ENCODE measurements around the gene AOC3. TPM values are rescaled to one million over a fixed set of nuclear protein-coding genes. Genes with fewer than 3 reads are reported as not detected.

The AOC3 gene
- polyA plus RNA-seq, 1 donor from 2014 or later, result 0.35 TPM

DNA sequence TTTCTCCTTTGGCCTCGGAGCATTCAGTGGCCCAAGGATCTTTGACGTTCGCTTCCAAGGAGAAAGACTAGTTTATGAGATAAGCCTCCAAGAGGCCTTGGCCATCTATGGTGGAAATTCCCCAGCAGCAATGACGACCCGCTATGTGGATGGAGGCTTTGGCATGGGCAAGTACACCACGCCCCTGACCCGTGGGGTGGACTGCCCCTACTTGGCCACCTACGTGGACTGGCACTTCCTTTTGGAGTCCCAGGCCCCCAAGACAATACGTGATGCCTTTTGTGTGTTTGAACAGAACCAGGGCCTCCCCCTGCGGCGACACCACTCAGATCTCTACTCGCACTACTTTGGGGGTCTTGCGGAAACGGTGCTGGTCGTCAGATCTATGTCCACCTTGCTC, 1.4 kb downstream of the AOC3 start:
- Histone ChIP-seq H3K4me3 (ENCODE audit: low read length) (no peak overlapping the region), H3K27me3 (ENCODE audit: insufficient read depth, low read depth, low read length) (no peaks in the 10 kb centered on the region), H4K20me1 (ENCODE audit: insufficient read depth) (no peaks in the 10 kb centered on the region), H3F3A (ENCODE audit: insufficient read depth, low read length, poor library complexity, severe bottlenecking) (no peaks in the 10 kb centered on the region), H3K27ac (ENCODE audit: low read length) (no peak overlapping the region), H3K4me2 (ENCODE audit: low read length) (no peak overlapping the region), H3K9me2 (ENCODE audit: insufficient read depth, low read length) (no peaks in the 10 kb centered on the region), H3K79me2 (replicated peaks; ENCODE audit: insufficient read depth, low read length) (no peaks in the 10 kb centered on the region), H3K9ac (ENCODE audit: low read length) (no peak overlapping the region), H3K36me3 (ENCODE audit: insufficient read depth, low read length) (no peaks in the 10 kb centered on the region), H2AFZ (ENCODE audit: low read depth, low read length) (no peak overlapping the region), H3K9me3 (ENCODE audit: low read length) (no peaks in the 10 kb centered on the region)
- no peak for TF ChIP-seq EP300 (conservative IDR thresholded peaks at IDR 0.05; ENCODE audit: poor library complexity, severe bottlenecking)
- no peak for TF ChIP-seq RAD21 (conservative IDR thresholded peaks at IDR 0.05)
- TF ChIP-seq POLR2AphosphoS5 (IDR thresholded peaks at IDR 0.05), result no peak
- no peak for TF ChIP-seq TAF1 (IDR thresholded peaks at IDR 0.05; ENCODE audit: low read depth)
- TF ChIP-seq, protein P1, sequence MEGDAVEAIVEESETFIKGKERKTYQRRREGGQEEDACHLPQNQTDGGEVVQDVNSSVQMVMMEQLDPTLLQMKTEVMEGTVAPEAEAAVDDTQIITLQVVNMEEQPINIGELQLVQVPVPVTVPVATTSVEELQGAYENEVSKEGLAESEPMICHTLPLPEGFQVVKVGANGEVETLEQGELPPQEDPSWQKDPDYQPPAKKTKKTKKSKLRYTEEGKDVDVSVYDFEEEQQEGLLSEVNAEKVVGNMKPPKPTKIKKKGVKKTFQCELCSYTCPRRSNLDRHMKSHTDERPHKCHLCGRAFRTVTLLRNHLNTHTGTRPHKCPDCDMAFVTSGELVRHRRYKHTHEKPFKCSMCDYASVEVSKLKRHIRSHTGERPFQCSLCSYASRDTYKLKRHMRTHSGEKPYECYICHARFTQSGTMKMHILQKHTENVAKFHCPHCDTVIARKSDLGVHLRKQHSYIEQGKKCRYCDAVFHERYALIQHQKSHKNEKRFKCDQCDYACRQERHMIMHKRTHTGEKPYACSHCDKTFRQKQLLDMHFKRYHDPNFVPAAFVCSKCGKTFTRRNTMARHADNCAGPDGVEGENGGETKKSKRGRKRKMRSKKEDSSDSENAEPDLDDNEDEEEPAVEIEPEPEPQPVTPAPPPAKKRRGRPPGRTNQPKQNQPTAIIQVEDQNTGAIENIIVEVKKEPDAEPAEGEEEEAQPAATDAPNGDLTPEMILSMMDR (IDR thresholded peaks at IDR 0.05; ENCODE audit: poor library complexity, severe bottlenecking), result no peak
- TF ChIP-seq, protein P2, sequence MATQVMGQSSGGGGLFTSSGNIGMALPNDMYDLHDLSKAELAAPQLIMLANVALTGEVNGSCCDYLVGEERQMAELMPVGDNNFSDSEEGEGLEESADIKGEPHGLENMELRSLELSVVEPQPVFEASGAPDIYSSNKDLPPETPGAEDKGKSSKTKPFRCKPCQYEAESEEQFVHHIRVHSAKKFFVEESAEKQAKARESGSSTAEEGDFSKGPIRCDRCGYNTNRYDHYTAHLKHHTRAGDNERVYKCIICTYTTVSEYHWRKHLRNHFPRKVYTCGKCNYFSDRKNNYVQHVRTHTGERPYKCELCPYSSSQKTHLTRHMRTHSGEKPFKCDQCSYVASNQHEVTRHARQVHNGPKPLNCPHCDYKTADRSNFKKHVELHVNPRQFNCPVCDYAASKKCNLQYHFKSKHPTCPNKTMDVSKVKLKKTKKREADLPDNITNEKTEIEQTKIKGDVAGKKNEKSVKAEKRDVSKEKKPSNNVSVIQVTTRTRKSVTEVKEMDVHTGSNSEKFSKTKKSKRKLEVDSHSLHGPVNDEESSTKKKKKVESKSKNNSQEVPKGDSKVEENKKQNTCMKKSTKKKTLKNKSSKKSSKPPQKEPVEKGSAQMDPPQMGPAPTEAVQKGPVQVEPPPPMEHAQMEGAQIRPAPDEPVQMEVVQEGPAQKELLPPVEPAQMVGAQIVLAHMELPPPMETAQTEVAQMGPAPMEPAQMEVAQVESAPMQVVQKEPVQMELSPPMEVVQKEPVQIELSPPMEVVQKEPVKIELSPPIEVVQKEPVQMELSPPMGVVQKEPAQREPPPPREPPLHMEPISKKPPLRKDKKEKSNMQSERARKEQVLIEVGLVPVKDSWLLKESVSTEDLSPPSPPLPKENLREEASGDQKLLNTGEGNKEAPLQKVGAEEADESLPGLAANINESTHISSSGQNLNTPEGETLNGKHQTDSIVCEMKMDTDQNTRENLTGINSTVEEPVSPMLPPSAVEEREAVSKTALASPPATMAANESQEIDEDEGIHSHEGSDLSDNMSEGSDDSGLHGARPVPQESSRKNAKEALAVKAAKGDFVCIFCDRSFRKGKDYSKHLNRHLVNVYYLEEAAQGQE (IDR thresholded peaks at IDR 0.05; ENCODE audit: borderline replicate concordance), result no peak
- no peak for TF ChIP-seq SMC3 (conservative IDR thresholded peaks at IDR 0.05; ENCODE audit: poor library complexity)
- TF ChIP-seq MXI1 (conservative IDR thresholded peaks at IDR 0.05; ENCODE audit: poor library complexity, severe bottlenecking), result no peak
- no peak for TF ChIP-seq EZH2 (IDR thresholded peaks at IDR 0.05; ENCODE audit: borderline replicate concordance, insufficient read depth, low read length, poor library complexity, severe bottlenecking)

DNA sequence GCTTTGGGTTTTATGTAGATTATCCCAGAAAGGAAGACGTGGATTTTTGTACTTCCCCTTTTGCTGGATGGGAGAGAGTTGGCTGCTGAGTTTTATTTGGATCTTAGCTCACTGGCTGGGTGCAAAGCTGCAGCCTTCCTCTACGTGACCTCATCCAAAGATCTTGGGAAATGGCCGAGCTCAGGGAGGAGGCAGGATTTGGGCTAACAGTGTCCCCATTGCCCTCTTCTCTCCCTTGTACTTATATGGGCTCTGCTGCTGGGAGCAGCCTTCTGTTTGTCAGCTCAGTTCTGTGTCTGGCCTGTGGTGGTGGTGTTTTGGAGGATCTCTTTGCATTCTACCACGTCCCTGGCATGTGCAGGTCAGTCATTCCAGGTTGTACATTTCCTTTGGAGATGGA, 2.0 kb downstream of the AOC3 start:
- Histone ChIP-seq H2AFZ (ENCODE audit: low read depth, low read length) (no peak overlapping the region), H3K79me2 (replicated peaks; ENCODE audit: insufficient read depth, low read length) (no peaks in the 10 kb centered on the region), H4K20me1 (ENCODE audit: insufficient read depth) (no peaks in the 10 kb centered on the region), H3K9me2 (ENCODE audit: insufficient read depth, low read length) (no peaks in the 10 kb centered on the region), H3K4me3 (ENCODE audit: low read length) (no peak overlapping the region), H3K9me3 (ENCODE audit: low read length) (no peaks in the 10 kb centered on the region), H3F3A (ENCODE audit: insufficient read depth, low read length, poor library complexity, severe bottlenecking) (no peaks in the 10 kb centered on the region), H3K4me2 (ENCODE audit: low read length) (no peak overlapping the region), H3K9ac (ENCODE audit: low read length) (no peak overlapping the region), H3K36me3 (ENCODE audit: insufficient read depth, low read length) (no peaks in the 10 kb centered on the region), H3K27ac (ENCODE audit: low read length) (no peak overlapping the region), H3K27me3 (ENCODE audit: insufficient read depth, low read depth, low read length) (no peaks in the 10 kb centered on the region)
- TF ChIP-seq, protein P2 (IDR thresholded peaks at IDR 0.05; ENCODE audit: borderline replicate concordance), result no peak
- TF ChIP-seq, protein P1 (IDR thresholded peaks at IDR 0.05; ENCODE audit: poor library complexity, severe bottlenecking), result no peak
- no peak for TF ChIP-seq RAD21 (conservative IDR thresholded peaks at IDR 0.05)
